Neural progenitor cell (in vitro differentiated cells): ENCODE data around the gene B4GALNT3.

Experiments
- CTCF ChIP-seq: fragments of 200-600 bp; sonication (generic); IDR thresholded peaks from 2 replicates; pipeline ENCODE4 v1.5.1; 2017; ENCODE audit warnings: antibody characterized with exemption, mild to moderate bottlenecking
- EZH2 ChIP-seq: fragments of 200-600 bp; sonication (generic); IDR thresholded peaks from 2 replicates; pipeline ENCODE4 v1.6.1; 2017; ENCODE audit warnings: antibody characterized with exemption, mild to moderate bottlenecking, moderate library complexity
- EZH2phosphoT487 ChIP-seq: fragments of 200-600 bp; sonication (generic); IDR thresholded peaks from 2 replicates; pipeline ENCODE4 v1.6.1; 2017; ENCODE audit warnings: antibody characterized with exemption

DNA sequence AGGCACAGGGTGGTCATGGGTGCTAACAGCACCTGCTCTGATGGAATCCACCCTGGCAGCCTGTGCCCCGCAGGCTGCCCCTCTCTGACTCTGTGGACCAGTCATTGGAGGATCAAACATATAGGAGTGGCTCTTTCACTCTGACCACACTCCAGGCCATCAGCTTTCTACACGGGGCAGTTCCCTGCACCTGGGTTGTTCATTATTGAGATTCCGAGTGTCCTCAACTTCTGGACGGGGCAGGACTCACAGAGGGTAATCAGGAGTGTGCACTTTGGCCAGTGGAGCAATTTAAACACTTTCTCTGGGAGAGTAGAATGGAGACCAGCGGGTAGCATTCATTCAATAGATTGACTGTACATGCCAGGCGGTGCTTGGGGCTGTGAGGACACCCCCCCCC is 108.7 kb downstream of the B4GALNT3 start:
- no peak for TF ChIP-seq CTCF
- TF ChIP-seq EZH2phosphoT487, result no peak
- no peak for TF ChIP-seq EZH2
